ENCODE results near the gene PLA2G4D.

- TF ChIP-seq CTCF (IDR thresholded peaks at IDR 0.05; ENCODE audit: poor library complexity, severe bottlenecking) (no peak), SMC3 (conservative IDR thresholded peaks at IDR 0.05; ENCODE audit: poor library complexity) (no peak), EZH2 (IDR thresholded peaks at IDR 0.05; ENCODE audit: borderline replicate concordance, insufficient read depth, low read length, poor library complexity, severe bottlenecking) (no peak), POLR2AphosphoS5 (IDR thresholded peaks at IDR 0.05) (no peak), EP300 (conservative IDR thresholded peaks at IDR 0.05; ENCODE audit: poor library complexity, severe bottlenecking) (no peak), TAF1 (IDR thresholded peaks at IDR 0.05; ENCODE audit: low read depth) (no peak), REST (IDR thresholded peaks at IDR 0.05; ENCODE audit: borderline replicate concordance) (no peak), RAD21 (conservative IDR thresholded peaks at IDR 0.05) (no peak)
These were observed 4.4 kb downstream of the PLA2G4D start for GRCh38 chr15:42089942-42090341.
